ENCODE data around the gene IGF2R.

IGF2R gene

DNA sequence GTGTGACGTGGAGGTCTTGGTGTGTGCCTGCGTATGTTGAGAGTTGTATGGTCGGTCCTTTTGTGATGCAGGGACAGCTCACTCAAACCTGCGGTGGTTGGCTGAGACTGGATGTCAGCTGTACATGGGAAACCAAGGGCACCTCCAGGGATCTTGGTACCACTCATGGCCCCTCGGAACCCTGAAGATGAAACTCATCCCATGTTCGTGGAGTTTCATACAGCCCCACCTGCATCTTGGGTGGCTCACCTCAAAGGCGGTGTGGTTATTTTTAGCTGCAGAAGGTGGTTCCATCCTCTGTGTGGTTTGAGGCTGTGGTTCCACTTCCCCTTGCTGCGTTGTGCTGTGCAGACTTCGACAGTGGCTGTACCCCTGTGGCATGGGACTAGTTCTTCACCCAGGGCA, 100.2 kb downstream of the IGF2R start:
- H3K4me2 ChIP-seq (ENCODE audit: low read length): peak overlapping the region; percentile 48
- no peaks in the 10 kb centered on the region; the same call in 1 of the 2 replicates for H4K20me1 ChIP-seq (ENCODE audit: control insufficient read depth, insufficient read depth, low read depth, low read length)
- TF ChIP-seq EZH2phosphoT487 (IDR thresholded peaks at IDR 0.05; ENCODE audit: borderline replicate concordance, low read length) (no peak), CTCF (IDR thresholded peaks at IDR 0.05; ENCODE audit: low read depth, low read length, poor library complexity, severe bottlenecking) (no peak)

DNA sequence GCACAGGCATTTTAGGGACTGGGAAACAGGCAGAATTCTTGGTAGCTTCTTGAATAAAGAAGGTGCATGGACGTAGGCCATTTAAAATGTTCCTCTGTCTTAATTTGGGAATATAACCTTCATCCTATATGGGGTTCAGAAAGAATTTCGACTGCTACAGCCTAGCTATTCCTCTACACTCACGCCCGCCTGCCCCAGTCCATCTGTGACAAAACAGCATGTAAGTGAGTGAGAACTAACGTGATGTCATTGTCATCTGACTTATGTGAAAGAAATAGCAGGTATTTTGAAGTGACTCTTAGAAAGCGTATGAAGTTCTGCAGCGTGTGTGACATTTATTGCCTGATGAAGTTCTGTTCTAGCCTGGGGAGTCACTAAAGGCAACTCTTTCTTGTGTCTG, 100.6 kb downstream of the IGF2R start:
- H3K4me2 ChIP-seq (ENCODE audit: low read length): peak overlapping the region; percentile 48
- 0 out of 2 replicates have a peak overlapping the region, but pooled peaks have one; percentile 20 for H3K4me3 ChIP-seq (ENCODE audit: low read length)
- H3K79me2 ChIP-seq (ENCODE audit: control insufficient read depth, low read length): no peaks in the 10 kb centered on the region
- TF ChIP-seq EZH2phosphoT487 (IDR thresholded peaks at IDR 0.05; ENCODE audit: borderline replicate concordance, low read length) (no peak), CTCF (IDR thresholded peaks at IDR 0.05; ENCODE audit: low read depth, low read length, poor library complexity, severe bottlenecking) (no peak)
- H3F3A ChIP-seq (ENCODE audit: control insufficient read depth, insufficient read depth): no peaks in the 10 kb centered on the region
- H3K4me1 ChIP-seq (ENCODE audit: control insufficient read depth, low read length): peaks cover 15% of the 10 kb centered on the region
- no peaks in the 10 kb centered on the region; the same call in 1 of the 2 replicates for H4K20me1 ChIP-seq (ENCODE audit: control insufficient read depth, insufficient read depth, low read depth, low read length)
- no peak overlapping the region for H3K27ac ChIP-seq (ENCODE audit: low read depth, low read length)
- H3K9me2 ChIP-seq (replicated peaks; ENCODE audit: control insufficient read depth, low read length): no peaks in the 10 kb centered on the region
- H3K27me3 ChIP-seq (ENCODE audit: control insufficient read depth, low read length): no peaks in the 10 kb centered on the region
- peaks cover 60% of the 10 kb centered on the region for H3K36me3 ChIP-seq (ENCODE audit: control insufficient read depth, low read length)
- no peaks in the 10 kb centered on the region for H3K9me3 ChIP-seq (ENCODE audit: control insufficient read depth, insufficient read depth, low read length)

More for the DNA sequence above, 100.2 kb downstream of the IGF2R start:
- Histone ChIP-seq H3K4me3 (ENCODE audit: low read length) (0 out of 2 replicates have a peak overlapping the region, but pooled peaks have one; percentile 20), H3K9me2 (replicated peaks; ENCODE audit: control insufficient read depth, low read length) (no peaks in the 10 kb centered on the region), H3K9me3 (ENCODE audit: control insufficient read depth, insufficient read depth, low read length) (no peaks in the 10 kb centered on the region), H3K27me3 (ENCODE audit: control insufficient read depth, low read length) (no peaks in the 10 kb centered on the region), H3F3A (ENCODE audit: control insufficient read depth, insufficient read depth) (no peaks in the 10 kb centered on the region), H3K36me3 (ENCODE audit: control insufficient read depth, low read length) (peaks cover 60% of the 10 kb centered on the region), H3K4me1 (ENCODE audit: control insufficient read depth, low read length) (peaks cover 15% of the 10 kb centered on the region), H3K27ac (ENCODE audit: low read depth, low read length) (no peak overlapping the region), H3K79me2 (ENCODE audit: control insufficient read depth, low read length) (no peaks in the 10 kb centered on the region)

- Histone ChIP-seq H3K79me2 (ENCODE audit: control insufficient read depth, low read length) (no peaks in the 10 kb centered on the region), H3K4me3 (ENCODE audit: low read length) (no peak overlapping the region), H3K9me3 (ENCODE audit: control insufficient read depth, insufficient read depth, low read length) (no peaks in the 10 kb centered on the region), H3K9me2 (replicated peaks; ENCODE audit: control insufficient read depth, low read length) (no peaks in the 10 kb centered on the region), H3K27me3 (ENCODE audit: control insufficient read depth, low read length) (no peaks in the 10 kb centered on the region), H3F3A (ENCODE audit: control insufficient read depth, insufficient read depth) (no peaks in the 10 kb centered on the region), H3K4me2 (ENCODE audit: low read length) (no peak overlapping the region), H3K36me3 (ENCODE audit: control insufficient read depth, low read length) (peaks cover 61% of the 10 kb centered on the region), H4K20me1 (ENCODE audit: control insufficient read depth, insufficient read depth, low read depth, low read length) (no peaks in the 10 kb centered on the region; the same call in 1 of the 2 replicates), H3K4me1 (ENCODE audit: control insufficient read depth, low read length) (peaks cover 15% of the 10 kb centered on the region), H3K27ac (ENCODE audit: low read depth, low read length) (no peak overlapping the region)
- TF ChIP-seq EZH2phosphoT487 (IDR thresholded peaks at IDR 0.05; ENCODE audit: borderline replicate concordance, low read length) (no peak), CTCF (IDR thresholded peaks at IDR 0.05; ENCODE audit: low read depth, low read length, poor library complexity, severe bottlenecking) (no peak)
Observed at GRCh38 chr6:160070427-160070826, 101.5 kb downstream of the IGF2R start.
